Mesangial cell (primary cell): Measurements from ENCODE around the gene RALBP1. TPM values are rescaled to one million over a fixed set of nuclear protein-coding genes. Genes with fewer than 3 reads are reported as not detected.

Source experiments
- total RNA-seq: library from RNA; depleted of rRNA; stranded (reverse); fragments of >200 nt; gene quantifications from 2 replicates; pipeline ENCODE4 v1.2.3, GENCODE V29; 2015

RALBP1 gene
- total RNA-seq, result 50.5 and 52.0 TPM in 2 replicates

GRCh38 chr18:9474983-9475642, at the start of gene RALBP1:
TSS of gene RALBP1 (plus strand) at chr18:9475513. CDS start at chr18:9513046, 37,533 bp downstream.

Other genes with a start within 250 kb of the RALBP1 start
- 39.8 and 41.1 TPM in 2 replicates for gene TWSG1, start 140.7 kb upstream of the RALBP1 start, total RNA-seq
- gene PPP4R1, start 139.0 kb downstream of the RALBP1 start, total RNA-seq, result 51.8 and 56.2 TPM in 2 replicates
- gene RAB31, start 232.8 kb downstream of the RALBP1 start, total RNA-seq, result 15.2 and 33.3 TPM in 2 replicates